Measurements from ENCODE around the gene LBX1. TPM values are rescaled to one million over a fixed set of nuclear protein-coding genes. Genes with fewer than 3 reads are reported as not detected.

The LBX1 gene
- polyA plus RNA-seq, 4 donors: 0.04 TPM; not detected in 3

DNA sequence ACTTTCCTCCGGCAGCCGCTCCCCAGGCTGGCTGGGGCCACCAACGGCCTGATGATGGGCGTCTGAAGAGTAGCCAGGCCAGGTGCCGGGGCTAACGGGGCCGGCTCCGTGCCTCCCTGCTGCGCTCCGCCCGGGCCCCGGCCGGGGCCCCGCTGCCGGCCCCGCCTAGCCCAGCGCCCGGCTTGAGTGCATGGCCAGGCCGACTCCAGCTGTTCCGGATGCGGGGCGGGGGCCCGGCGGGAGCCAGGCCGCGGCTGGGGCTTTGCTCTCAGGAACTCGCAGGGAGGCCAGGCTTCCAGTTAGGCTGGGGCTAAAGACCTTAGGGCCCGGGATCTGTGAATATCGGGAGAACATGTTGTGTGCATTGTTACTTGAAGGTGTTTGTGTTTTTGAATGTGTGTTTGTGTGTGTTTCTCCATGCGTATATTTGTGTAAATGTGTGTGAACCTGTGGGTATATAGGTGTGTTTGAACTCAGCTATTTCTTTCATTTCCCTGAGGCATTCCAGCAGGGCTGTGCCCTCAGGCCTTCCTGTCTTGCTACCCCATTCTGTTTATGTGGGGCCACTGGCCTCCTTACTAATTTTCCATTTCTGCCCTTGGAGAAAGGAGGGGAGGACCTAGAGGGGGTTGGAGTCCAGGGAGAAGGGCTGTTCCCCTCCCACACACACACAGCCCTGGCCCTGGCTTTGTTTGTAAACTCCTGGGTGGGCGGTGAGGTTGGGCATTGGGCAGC, 1.1 kb upstream of the LBX1 start:
- DNase-seq (no peak), FAIRE-seq (no peak)
- H3K4me1 ChIP-seq (ENCODE audit: control insufficient read depth in 3 of 3, insufficient read depth in 2 of 3, low read depth in 1 of 3, low read length in 2 of 3): peaks cover 0 to 9% (median 5%) of the 10 kb centered on the region in 3 donors
- no peak overlapping the region for H3K27ac ChIP-seq (ENCODE audit: low read depth in 1 of 3, low read length in 2 of 3)
- 5 to 6% (median 6%) methylated on average over 24 to 31 of the region's 31 CpGs for WGBS, 3 donors
- H3K4me3 ChIP-seq (ENCODE audit: low read depth in 1 of 3, low read length in 3 of 3): no peak overlapping the region
- H3K9me3 ChIP-seq (ENCODE audit: control insufficient read depth in 2 of 2, insufficient read depth in 1 of 2, low read depth in 1 of 2, low read length in 1 of 2): peaks cover 0 to 4% of the 10 kb centered on the region in 2 donors
- H3K27me3 ChIP-seq (ENCODE audit: control insufficient read depth in 3 of 3, insufficient read depth in 3 of 3, low read length in 3 of 3): peaks cover 29 to 97% (median 83%) of the 10 kb centered on the region in 3 donors
- H3K36me3 ChIP-seq (ENCODE audit: control insufficient read depth in 3 of 3, insufficient read depth in 2 of 3, low read depth in 1 of 3, low read length in 3 of 3): no peaks in the 10 kb centered on the region

- no peak overlapping the region for H3K4me3 ChIP-seq (ENCODE audit: low read depth in 1 of 3, low read length in 3 of 3)
- no peak for FAIRE-seq
- H3K27ac ChIP-seq (ENCODE audit: low read depth in 1 of 3, low read length in 2 of 3): no peak overlapping the region
- no peaks in the 10 kb centered on the region for H3K36me3 ChIP-seq (ENCODE audit: control insufficient read depth in 3 of 3, insufficient read depth in 2 of 3, low read depth in 1 of 3, low read length in 3 of 3)
- peaks cover 0 to 10% (median 10%) of the 10 kb centered on the region in 3 donors for H3K4me1 ChIP-seq (ENCODE audit: control insufficient read depth in 3 of 3, insufficient read depth in 2 of 3, low read depth in 1 of 3, low read length in 2 of 3)
- peaks cover 31 to 93% (median 73%) of the 10 kb centered on the region in 3 donors for H3K27me3 ChIP-seq (ENCODE audit: control insufficient read depth in 3 of 3, insufficient read depth in 3 of 3, low read length in 3 of 3)
- DNase-seq: no peak
- 2 to 3% (median 2%) methylated on average over 31 to 34 of the region's 34 CpGs for WGBS, 3 donors
- peaks cover 0 to 6% of the 10 kb centered on the region in 2 donors for H3K9me3 ChIP-seq (ENCODE audit: control insufficient read depth in 2 of 2, insufficient read depth in 1 of 2, low read depth in 1 of 2, low read length in 1 of 2)
Measured at GRCh38 chr10:101228966-101229265, 347 bp downstream of the LBX1 start.

DNA sequence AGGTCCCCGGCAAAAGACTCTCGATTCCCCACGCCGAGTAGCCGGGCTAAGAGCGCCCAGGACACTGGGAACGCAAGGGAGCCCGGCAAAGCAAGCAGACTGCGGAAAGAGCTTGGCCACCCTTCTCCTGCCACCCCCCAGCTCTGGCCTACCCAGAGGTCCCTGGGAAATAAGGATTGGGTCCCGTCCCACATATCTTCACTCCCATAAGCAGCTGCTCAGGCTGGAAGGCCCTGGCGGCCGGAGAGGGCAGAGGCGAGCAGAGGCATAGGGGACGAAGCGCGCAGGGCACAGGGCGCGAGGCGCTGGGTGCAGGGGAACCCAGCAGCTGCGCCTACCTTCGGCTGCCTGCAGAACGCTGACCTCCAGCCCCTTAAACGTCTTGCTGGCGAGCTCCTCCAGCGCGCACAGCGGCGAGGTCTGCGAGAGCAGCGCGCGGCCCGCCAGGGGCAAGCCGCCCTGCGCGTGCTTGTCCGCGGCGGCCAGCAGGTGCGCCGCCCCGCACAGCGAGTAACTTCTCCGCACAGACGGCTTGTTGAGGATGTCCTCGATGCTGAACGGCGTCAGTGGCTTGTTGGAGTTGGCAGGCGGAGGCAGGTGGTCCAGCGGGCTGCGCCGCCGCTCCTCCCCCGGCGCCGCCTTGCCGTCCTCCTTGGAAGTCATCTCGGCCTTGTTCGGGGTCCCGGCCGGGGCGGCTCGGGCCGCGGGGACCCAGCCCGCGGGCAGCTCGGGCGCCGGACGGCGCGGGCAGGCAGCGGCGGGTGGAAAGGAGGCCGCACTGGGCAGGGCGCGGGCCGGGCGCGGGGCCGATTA, 904 bp downstream of the LBX1 start:
- Histone ChIP-seq H3K9me3 (ENCODE audit: control insufficient read depth in 2 of 2, insufficient read depth in 1 of 2, low read depth in 1 of 2, low read length in 1 of 2) (peaks cover 0 to 6% of the 10 kb centered on the region in 2 donors), H3K27ac (ENCODE audit: low read depth in 1 of 3, low read length in 2 of 3) (no peak overlapping the region), H3K36me3 (ENCODE audit: control insufficient read depth in 3 of 3, insufficient read depth in 2 of 3, low read depth in 1 of 3, low read length in 3 of 3) (no peaks in the 10 kb centered on the region), H3K27me3 (ENCODE audit: control insufficient read depth in 3 of 3, insufficient read depth in 3 of 3, low read length in 3 of 3) (peaks cover 31 to 93% (median 76%) of the 10 kb centered on the region in 3 donors), H3K4me1 (ENCODE audit: control insufficient read depth in 3 of 3, insufficient read depth in 2 of 3, low read depth in 1 of 3, low read length in 2 of 3) (peaks cover 0 to 10% (median 10%) of the 10 kb centered on the region in 3 donors), H3K4me3 (ENCODE audit: low read depth in 1 of 3, low read length in 3 of 3) (no peak overlapping the region)
- DNase-seq (peak in 1 of 2 donors; percentile 43), FAIRE-seq (no peak)
- 3 to 4% (median 4%) methylated on average over 69 to 82 of the region's 82 CpGs for WGBS, 3 donors

- WGBS, 3 donors: 6 to 10% (median 9%) methylated on average over 30 to 43 of the region's 43 CpGs
- Histone ChIP-seq H3K27ac (ENCODE audit: low read depth in 1 of 3, low read length in 2 of 3) (no peak overlapping the region), H3K4me3 (ENCODE audit: low read depth in 1 of 3, low read length in 3 of 3) (peak overlapping the region in 1 of 3 donors; percentile 31), H3K9me3 (ENCODE audit: control insufficient read depth in 2 of 2, insufficient read depth in 1 of 2, low read depth in 1 of 2, low read length in 1 of 2) (peaks cover 0 to 6% of the 10 kb centered on the region in 2 donors), H3K4me1 (ENCODE audit: control insufficient read depth in 3 of 3, insufficient read depth in 2 of 3, low read depth in 1 of 3, low read length in 2 of 3) (peaks cover 0 to 10% (median 10%) of the 10 kb centered on the region in 3 donors), H3K27me3 (ENCODE audit: control insufficient read depth in 3 of 3, insufficient read depth in 3 of 3, low read length in 3 of 3) (peaks cover 34 to 93% (median 75%) of the 10 kb centered on the region in 3 donors), H3K36me3 (ENCODE audit: control insufficient read depth in 3 of 3, insufficient read depth in 2 of 3, low read depth in 1 of 3, low read length in 3 of 3) (no peaks in the 10 kb centered on the region)
- FAIRE-seq (no peak), DNase-seq (no peak)
Measured at GRCh38 chr10:101227429-101228152, 1.7 kb downstream of the LBX1 start.

GRCh38 chr10:101226491-101227428, 2.5 kb downstream of the LBX1 start:
- Histone ChIP-seq H3K4me1 (ENCODE audit: control insufficient read depth in 3 of 3, insufficient read depth in 2 of 3, low read depth in 1 of 3, low read length in 2 of 3) (peaks cover 0 to 10% (median 10%) of the 10 kb centered on the region in 3 donors), H3K9me3 (ENCODE audit: control insufficient read depth in 2 of 2, insufficient read depth in 1 of 2, low read depth in 1 of 2, low read length in 1 of 2) (peaks cover 0 to 6% of the 10 kb centered on the region in 2 donors), H3K36me3 (ENCODE audit: control insufficient read depth in 3 of 3, insufficient read depth in 2 of 3, low read depth in 1 of 3, low read length in 3 of 3) (no peaks in the 10 kb centered on the region), H3K27ac (ENCODE audit: low read depth in 1 of 3, low read length in 2 of 3) (no peak overlapping the region), H3K4me3 (ENCODE audit: low read depth in 1 of 3, low read length in 3 of 3) (peak overlapping the region in 1 of 3 donors; percentile 31), H3K27me3 (ENCODE audit: control insufficient read depth in 3 of 3, insufficient read depth in 3 of 3, low read length in 3 of 3) (peaks cover 35 to 93% (median 72%) of the 10 kb centered on the region in 3 donors)
- FAIRE-seq: no peak
- DNase-seq: peak in 1 of 2 donors; percentile 46
- 3% methylated on average over 51 to 67 of the region's 67 CpGs for WGBS, 3 donors

DNA sequence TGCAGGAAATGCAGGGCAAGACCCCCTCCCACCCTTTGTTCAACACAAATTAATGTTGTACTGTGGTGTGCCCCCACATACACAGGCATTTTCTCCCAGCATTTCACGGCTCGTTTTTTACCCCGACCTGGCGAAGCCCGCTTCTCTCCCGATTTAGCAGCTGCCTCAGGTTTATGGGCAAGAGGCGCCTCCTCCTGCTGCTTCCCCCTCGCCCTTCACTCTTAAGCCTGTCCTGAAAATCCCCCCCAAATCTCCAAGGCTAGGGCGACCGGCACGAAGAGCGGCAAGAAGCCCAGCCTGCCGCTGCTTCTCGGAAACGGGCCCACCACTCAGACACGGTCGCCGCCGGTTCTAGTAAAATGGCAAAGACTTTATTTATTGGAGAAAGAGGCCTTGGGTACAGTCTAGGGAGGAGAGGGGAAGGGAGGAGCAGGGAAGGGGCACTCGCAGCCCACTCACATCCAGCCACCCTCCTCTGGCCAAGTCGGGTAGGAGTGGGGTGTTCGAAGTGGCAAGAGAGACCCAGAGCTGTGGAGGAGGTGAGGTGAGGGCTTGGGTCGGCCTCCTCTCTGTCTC, 3.3 kb downstream of the LBX1 start:
- no peak overlapping the region for H3K27ac ChIP-seq (ENCODE audit: low read depth in 1 of 3, low read length in 2 of 3)
- peaks cover 0 to 6% of the 10 kb centered on the region in 2 donors for H3K9me3 ChIP-seq (ENCODE audit: control insufficient read depth in 2 of 2, insufficient read depth in 1 of 2, low read depth in 1 of 2, low read length in 1 of 2)
- DNase-seq: no peak
- 9 to 16% (median 14%) methylated on average over 23 of the region's 23 CpGs for WGBS, 3 donors
- peaks cover 30 to 93% (median 71%) of the 10 kb centered on the region in 3 donors for H3K27me3 ChIP-seq (ENCODE audit: control insufficient read depth in 3 of 3, insufficient read depth in 3 of 3, low read length in 3 of 3)
- H3K4me1 ChIP-seq (ENCODE audit: control insufficient read depth in 3 of 3, insufficient read depth in 2 of 3, low read depth in 1 of 3, low read length in 2 of 3): peaks cover 0 to 10% (median 10%) of the 10 kb centered on the region in 3 donors
- no peak overlapping the region for H3K4me3 ChIP-seq (ENCODE audit: low read depth in 1 of 3, low read length in 3 of 3)
- H3K36me3 ChIP-seq (ENCODE audit: control insufficient read depth in 3 of 3, insufficient read depth in 2 of 3, low read depth in 1 of 3, low read length in 3 of 3): no peaks in the 10 kb centered on the region
- FAIRE-seq: no peak

- WGBS, 3 donors: 3 to 5% (median 3%) methylated on average over 45 to 53 of the region's 53 CpGs
- FAIRE-seq: no peak
- Histone ChIP-seq H3K4me1 (ENCODE audit: control insufficient read depth in 3 of 3, insufficient read depth in 2 of 3, low read depth in 1 of 3, low read length in 2 of 3) (peaks cover 0 to 10% (median 10%) of the 10 kb centered on the region in 3 donors), H3K4me3 (ENCODE audit: low read depth in 1 of 3, low read length in 3 of 3) (peak overlapping the region in 1 of 3 donors; percentile 23), H3K27me3 (ENCODE audit: control insufficient read depth in 3 of 3, insufficient read depth in 3 of 3, low read length in 3 of 3) (peaks cover 26 to 93% (median 72%) of the 10 kb centered on the region in 3 donors), H3K27ac (ENCODE audit: low read depth in 1 of 3, low read length in 2 of 3) (no peak overlapping the region), H3K9me3 (ENCODE audit: control insufficient read depth in 2 of 2, insufficient read depth in 1 of 2, low read depth in 1 of 2, low read length in 1 of 2) (peaks cover 0 to 6% of the 10 kb centered on the region in 2 donors), H3K36me3 (ENCODE audit: control insufficient read depth in 3 of 3, insufficient read depth in 2 of 3, low read depth in 1 of 3, low read length in 3 of 3) (no peaks in the 10 kb centered on the region)
- no peak for DNase-seq
Measured at GRCh38 chr10:101224910-101225823, 4.1 kb downstream of the LBX1 start.

Measured in small intestine (tissue), 7 donors.